HG03520 (cell line): Measurements from ENCODE around the gene TH.
"Not testable (repeated sequence)": the region's sequence is repeated elsewhere in the genome, so short reads cannot be mapped to it uniquely, and the experiment has no call there.

Experiments
- ATAC-seq: cut with Tn5 transposase; IDR thresholded peaks from one replicate; pipeline ENCODE4 v1.9.1; 2021; ENCODE audit warnings: mild to moderate bottlenecking, moderate library complexity; ENCODE audit not compliant: unreplicated experiment

TH gene

GRCh38 chr11:2179516-2179915 lies 7.9 kb upstream of the TH start:
- no peak for ATAC-seq

GRCh38 chr11:2178906-2179494 lies 7.4 kb upstream of the TH start:
- no peak for ATAC-seq

DNA sequence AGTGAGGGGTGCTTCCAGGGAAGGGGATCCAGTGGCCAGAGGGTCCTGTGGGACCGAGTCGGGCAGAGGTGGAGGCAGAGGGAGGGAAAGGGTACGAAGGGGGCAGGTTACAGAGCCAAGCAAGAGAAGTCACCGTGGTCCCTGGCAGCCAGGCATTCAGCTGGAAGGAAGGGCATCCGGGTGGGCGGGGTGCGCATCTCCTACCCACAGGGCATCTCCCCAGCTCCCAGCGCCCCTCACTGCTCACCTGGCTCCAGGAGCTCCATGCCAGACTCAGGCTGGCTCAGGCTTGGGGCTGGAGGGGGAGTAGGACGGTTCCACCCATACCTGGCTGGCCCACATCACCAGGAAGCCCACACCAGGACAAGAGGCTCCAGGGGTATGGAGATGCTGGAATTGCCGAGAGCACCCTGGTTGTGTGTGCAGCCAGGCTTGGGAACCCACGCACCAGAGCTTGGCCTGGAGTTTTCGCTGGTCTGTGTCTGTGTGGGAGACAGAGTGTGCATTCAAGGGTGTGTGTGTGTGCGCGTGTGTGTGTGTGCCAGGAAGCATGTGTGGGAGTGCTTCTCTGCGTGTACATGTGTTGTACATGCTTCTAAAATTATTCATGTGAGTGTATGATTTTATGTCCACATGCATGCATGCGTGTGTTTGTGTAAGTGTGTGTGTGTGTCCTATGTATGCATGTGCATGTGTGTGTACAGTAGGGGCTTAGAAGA lies 6.6 kb upstream of the TH start:
- ATAC-seq: not testable (repeated sequence)

- no peak for ATAC-seq
Measured at GRCh38 chr11:2177076-2177475, 5.5 kb upstream of the TH start.

GRCh38 chr11:2176389-2176900 lies 4.8 kb upstream of the TH start:
- no peak for ATAC-seq

DNA sequence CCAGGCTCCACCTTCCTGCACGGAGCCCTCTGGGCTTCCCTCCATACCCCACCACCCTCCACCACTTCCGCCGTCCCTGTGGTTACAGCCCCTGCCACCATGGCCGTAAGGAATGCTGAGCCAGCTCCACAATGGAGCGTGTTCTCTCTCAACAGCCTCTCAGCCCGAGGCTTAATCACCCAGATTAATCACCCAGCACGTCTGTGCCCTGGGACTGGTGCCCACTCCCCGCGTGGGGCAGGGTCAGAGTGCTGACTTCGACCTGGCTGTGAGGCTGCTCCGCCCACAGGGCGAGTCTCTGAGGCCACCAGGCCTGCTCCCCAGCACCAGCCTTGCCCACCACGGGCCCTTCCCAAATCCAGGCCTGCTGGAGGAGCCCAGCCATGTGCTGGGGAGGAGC lies 4.0 kb upstream of the TH start:
- no peak for ATAC-seq

- no peak for ATAC-seq
Measured at GRCh38 chr11:2174361-2174760, 2.7 kb upstream of the TH start.

DNA sequence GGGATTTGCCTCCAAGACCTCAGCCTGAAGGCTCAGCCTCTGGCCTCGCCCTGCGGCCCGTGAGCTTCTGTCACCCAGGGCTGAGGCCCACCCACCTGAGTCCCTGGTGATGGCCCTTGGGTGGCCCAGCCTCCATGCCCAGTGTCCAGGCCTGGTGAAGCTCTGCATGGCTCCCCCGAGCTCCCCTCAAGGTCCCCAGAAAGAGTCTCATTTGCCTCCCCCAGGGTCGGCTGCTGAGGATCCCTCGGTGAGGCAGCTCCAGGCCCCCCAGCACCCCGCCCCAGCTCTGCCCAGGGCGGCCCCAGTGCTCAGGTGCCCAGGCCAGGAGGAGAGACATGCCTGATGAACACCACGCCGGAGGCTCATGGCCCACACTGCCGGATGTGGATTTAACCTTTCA lies 2.1 kb upstream of the TH start:
- ATAC-seq: no peak

GRCh38 chr11:2173150-2173693 lies 1.6 kb upstream of the TH start:
- ATAC-seq: no peak

DNA sequence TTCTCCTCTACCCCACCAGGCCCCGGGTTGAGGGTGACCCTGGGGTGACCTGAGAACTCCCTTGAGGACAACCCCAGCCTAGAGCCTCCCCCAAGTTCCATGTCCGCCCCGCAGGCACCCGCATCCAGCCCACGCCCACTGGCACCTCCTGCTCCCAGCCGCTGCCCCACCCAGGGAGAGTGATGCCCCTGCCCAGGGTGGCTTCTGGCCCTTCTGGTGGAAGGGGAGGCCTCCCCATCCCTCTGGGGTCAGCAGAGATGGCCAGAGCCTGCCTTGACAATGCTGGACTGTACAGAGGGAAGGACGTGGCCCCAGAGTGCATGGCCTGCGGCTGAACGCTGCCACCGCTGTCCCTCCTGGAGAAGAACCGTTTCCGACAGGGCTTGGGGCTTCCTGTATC lies 1.1 kb upstream of the TH start:
- no peak for ATAC-seq

- ATAC-seq: no peak
Measured at GRCh38 chr11:2169626-2170570, 1.7 kb downstream of the TH start.

DNA sequence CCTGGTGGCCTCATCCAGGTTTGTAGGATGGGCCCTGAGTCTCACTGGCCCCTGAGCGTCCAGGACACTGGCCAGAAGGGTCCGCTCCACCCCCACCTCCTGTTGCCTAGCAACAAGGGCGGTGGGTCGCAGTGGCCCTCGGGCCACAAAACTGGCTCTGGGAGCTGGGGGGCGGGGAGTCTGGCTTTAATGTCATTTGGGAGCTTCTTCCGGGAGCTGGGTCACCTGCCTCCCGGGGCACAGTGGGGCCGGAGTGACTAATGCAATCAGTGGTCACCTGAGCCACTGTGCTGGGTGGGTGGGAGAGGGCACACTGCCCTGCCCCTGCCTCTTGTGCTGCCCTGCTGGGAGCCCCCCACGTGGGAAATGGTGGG lies 2.6 kb downstream of the TH start:
- no peak for ATAC-seq

DNA sequence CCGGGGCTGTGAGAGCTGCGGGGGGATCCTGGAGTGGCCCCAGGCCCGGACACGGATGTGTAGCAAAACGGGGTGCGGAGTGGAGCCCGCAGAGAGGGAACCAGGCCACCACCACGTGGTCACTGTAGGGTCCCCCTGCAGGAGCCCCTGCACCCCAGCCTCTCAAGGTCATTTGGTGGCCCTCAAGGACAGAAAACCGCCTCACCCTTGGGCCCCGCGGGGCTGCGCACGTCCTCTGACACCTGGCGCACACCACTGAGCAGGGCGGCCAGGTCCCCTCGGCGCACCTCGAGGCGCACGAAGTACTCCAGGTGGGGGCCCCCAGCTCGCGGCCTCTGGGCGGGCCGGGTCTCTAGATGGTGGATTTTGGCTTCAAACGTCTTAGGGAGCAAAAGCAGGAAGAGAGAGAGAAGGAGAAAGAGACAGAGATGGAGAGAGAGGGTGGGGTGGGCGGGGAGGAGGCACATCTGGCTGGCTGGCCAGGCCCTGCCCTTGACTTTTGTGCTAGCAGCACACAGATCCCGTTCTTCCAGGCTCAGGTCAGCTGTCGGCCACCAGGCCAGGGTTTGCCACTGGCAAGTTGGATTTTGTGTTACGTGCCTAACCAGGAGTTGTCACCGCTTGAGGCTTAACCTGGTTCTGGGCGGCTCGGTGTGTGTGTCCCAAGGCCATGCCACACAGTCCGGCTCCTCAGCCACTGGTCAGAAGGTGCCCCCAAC lies 3.2 kb downstream of the TH start:
- ATAC-seq: no peak

DNA sequence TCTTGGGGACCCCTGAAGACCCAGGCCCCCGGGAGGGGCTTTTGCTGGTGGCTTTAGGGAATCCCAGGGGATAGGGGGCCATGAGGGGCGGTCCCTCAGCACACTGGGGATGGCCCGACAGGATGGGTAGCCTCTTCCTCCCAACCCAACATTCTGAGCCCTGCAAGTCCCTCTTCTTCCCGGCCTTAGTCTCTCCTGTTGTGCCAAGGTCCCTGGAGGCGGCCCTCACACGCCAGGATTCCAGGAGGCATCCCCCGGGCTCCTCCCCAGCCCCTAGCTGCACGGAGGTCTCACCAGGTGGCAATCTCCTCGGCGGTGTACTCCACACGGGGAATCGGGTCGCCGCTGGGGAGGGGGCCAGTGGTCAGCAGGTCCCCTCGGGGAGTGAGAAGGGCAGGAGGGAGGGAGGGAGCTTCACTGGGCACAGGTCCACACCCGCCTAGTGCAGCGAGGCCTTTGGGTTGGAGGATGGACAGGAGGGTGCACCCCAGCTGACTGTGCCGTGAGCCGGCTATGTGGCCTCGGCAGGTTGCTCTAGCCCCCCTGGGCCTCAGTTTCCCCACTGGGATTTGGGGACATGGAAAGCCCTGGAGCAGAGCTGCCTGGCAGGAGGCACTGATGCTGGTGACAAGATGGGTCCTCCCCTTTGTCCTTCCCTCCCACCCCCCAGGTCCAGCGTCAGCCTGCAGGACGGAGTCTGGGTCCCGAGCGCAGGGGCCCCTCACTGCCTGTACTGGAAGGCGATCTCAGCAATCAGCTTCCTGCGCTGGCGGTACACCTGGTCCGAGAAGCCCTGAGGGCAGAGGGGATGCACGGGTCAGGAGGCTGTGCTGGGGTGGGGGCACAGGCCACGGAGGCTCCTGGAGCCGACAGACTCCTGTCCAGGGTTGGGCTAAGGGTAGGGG lies 4.2 kb downstream of the TH start:
- no peak for ATAC-seq

- no peak for ATAC-seq
Measured at GRCh38 chr11:2166091-2166851, 5.3 kb downstream of the TH start.

DNA sequence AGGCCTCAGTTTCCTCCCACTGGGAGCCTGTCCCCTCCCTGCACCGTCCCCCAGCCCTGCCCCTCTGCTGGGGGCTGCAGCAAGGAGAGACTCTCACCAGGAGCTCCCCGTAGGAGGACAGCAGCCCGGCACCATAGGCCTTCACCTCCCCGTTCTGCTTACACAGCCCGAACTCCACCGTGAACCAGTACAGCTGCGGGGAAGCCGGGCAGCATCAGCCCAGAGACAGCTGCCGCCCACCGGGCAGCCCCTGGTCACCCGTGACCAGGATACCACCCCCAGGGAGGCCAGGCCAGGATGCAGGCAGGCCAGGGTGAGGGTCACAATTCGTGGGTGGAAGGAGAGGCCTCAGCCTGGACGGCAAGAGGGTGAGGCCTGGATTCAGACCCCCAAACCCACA lies 6.0 kb downstream of the TH start:
- no peak for ATAC-seq

GRCh38 chr11:2164861-2165555 lies 6.6 kb downstream of the TH start:
- ATAC-seq: no peak

DNA sequence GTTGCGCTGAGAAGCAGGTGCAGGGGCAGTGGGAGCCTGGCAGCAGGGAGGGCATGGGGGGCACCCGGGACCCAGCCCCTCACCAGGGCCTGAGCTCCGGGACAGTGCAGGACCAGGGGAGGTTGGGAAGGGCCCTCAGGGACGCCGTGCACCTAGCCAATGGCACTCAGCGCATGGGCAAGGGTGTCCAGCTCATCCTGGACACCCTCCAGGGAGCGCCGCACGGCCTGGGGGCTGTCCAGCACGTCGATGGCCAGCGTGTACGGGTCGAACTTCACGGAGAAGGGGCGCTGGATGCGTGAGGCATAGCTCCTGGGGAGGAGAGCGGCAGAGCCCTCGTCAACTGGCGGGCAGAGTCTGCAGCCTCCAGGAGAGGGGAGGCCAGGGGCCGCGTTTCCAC lies 7.5 kb downstream of the TH start:
- no peak for ATAC-seq
